Endothelial cell (in vitro differentiated cells): ENCODE measurements around the gene DRD2. TPM values are rescaled to one million over a fixed set of nuclear protein-coding genes. Genes with fewer than 3 reads are reported as not detected.

Experiments used
- DNase-seq: peaks from one replicate; pipeline ENCODE4 v3.0.0; 2021; ENCODE audit warnings: low spot score
- H3K27ac Mint-ChIP-seq: one replicate; pipeline ENCODE4 v1.8.0; 2021; ENCODE audit warnings: mixed read lengths, inconsistent platforms; ENCODE audit not compliant: unreplicated experiment
- H3K27me3 Mint-ChIP-seq: one replicate; pipeline ENCODE4 v1.8.0; 2021; ENCODE audit warnings: mild to moderate bottlenecking, moderate library complexity, mixed read lengths, inconsistent platforms; ENCODE audit not compliant: unreplicated experiment
- H3K36me3 Mint-ChIP-seq: one replicate; pipeline ENCODE4 v1.8.0; 2021; ENCODE audit warnings: mild to moderate bottlenecking, low read depth, mixed read lengths, inconsistent platforms; ENCODE audit not compliant: unreplicated experiment
- H3K4me1 Mint-ChIP-seq: one replicate; pipeline ENCODE4 v1.8.0; 2021; ENCODE audit warnings: mild to moderate bottlenecking, mixed read lengths, inconsistent platforms; ENCODE audit not compliant: unreplicated experiment
- H3K4me3 Mint-ChIP-seq: one replicate; pipeline ENCODE4 v1.8.0; 2021; ENCODE audit warnings: mild to moderate bottlenecking, mixed read lengths, inconsistent platforms; ENCODE audit not compliant: unreplicated experiment
- H3K9me3 Mint-ChIP-seq: one replicate; pipeline ENCODE4 v1.8.0; 2021; ENCODE audit warnings: mixed read lengths, inconsistent platforms; ENCODE audit not compliant: unreplicated experiment
- total RNA-seq: library from RNA; stranded (reverse); fragmentation: NEBNext Ultra II Directional; extraction: Animal tissue kit (Norgen Biotek cat#: 25700); gene quantifications from one replicate; pipeline ENCODE4 v1.2.1, GENCODE V29; 2021; ENCODE audit not compliant: unreplicated experiment
- TF ChIP-seq, protein P1 (sequence below): fragments of 200-600 bp; sonication (generic); IDR thresholded peaks from one replicate; pipeline ENCODE4 v1.5.0; 2021; ENCODE audit warnings: antibody characterized with exemption; ENCODE audit not compliant: unreplicated experiment

The DRD2 gene
- total RNA-seq, 1 donor from 2014 or later, result 1.3 TPM

DNA sequence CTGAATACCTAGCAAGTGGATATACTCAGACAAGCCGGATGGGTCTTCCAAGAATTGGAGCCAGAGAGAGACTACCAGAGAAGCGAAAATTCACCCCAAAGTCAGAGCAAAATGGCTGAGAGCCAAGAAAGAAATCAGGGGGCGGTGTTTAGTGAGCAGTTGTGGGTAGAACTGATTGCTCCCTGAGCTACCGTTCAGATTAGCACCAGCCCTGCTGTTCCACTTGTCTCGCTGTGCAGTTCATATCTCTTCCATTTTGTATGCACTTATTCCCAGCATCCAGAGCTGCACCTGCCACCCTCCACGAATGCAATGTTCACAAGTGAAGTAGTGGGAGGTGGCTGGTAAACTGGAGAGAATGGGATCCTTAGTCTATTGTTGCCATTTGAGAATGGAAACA lies 25.5 kb downstream of the DRD2 start:
- no peaks in the 10 kb centered on the region for H3K36me3 Mint-ChIP-seq
- no peak for DNase-seq
- H3K27me3 Mint-ChIP-seq, result peaks cover 4% of the 10 kb centered on the region
- H3K4me3 Mint-ChIP-seq, result no peak overlapping the region
- TF ChIP-seq, protein P1, sequence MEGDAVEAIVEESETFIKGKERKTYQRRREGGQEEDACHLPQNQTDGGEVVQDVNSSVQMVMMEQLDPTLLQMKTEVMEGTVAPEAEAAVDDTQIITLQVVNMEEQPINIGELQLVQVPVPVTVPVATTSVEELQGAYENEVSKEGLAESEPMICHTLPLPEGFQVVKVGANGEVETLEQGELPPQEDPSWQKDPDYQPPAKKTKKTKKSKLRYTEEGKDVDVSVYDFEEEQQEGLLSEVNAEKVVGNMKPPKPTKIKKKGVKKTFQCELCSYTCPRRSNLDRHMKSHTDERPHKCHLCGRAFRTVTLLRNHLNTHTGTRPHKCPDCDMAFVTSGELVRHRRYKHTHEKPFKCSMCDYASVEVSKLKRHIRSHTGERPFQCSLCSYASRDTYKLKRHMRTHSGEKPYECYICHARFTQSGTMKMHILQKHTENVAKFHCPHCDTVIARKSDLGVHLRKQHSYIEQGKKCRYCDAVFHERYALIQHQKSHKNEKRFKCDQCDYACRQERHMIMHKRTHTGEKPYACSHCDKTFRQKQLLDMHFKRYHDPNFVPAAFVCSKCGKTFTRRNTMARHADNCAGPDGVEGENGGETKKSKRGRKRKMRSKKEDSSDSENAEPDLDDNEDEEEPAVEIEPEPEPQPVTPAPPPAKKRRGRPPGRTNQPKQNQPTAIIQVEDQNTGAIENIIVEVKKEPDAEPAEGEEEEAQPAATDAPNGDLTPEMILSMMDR, result no peak
- H3K9me3 Mint-ChIP-seq, result no peaks in the 10 kb centered on the region
- no peak overlapping the region for H3K27ac Mint-ChIP-seq
- no peaks in the 10 kb centered on the region for H3K4me1 Mint-ChIP-seq

DNA sequence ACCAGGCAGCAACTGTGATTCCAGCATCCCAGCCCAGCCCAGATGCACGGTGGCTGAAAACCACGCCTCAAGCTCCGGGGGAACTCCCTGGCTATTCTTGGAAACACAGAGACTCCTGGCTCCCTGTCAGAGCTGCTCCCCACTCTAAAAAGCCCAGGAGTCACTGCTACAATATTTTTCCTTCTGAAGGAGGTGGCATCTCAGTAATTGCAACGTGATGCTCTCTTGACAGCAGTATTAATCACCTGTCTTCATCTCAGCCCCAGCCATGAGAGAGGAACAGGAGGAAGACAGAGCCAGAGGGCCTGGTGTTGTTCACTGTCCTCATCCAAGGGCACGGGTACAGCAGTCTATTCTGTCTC lies 26.9 kb downstream of the DRD2 start:
- TF ChIP-seq, protein P1, result no peak
- H3K4me1 Mint-ChIP-seq, result no peaks in the 10 kb centered on the region
- no peaks in the 10 kb centered on the region for H3K9me3 Mint-ChIP-seq
- DNase-seq, result no peak
- H3K36me3 Mint-ChIP-seq, result no peaks in the 10 kb centered on the region
- no peak overlapping the region for H3K27ac Mint-ChIP-seq
- peaks cover 4% of the 10 kb centered on the region for H3K27me3 Mint-ChIP-seq
- no peak overlapping the region for H3K4me3 Mint-ChIP-seq

DNA sequence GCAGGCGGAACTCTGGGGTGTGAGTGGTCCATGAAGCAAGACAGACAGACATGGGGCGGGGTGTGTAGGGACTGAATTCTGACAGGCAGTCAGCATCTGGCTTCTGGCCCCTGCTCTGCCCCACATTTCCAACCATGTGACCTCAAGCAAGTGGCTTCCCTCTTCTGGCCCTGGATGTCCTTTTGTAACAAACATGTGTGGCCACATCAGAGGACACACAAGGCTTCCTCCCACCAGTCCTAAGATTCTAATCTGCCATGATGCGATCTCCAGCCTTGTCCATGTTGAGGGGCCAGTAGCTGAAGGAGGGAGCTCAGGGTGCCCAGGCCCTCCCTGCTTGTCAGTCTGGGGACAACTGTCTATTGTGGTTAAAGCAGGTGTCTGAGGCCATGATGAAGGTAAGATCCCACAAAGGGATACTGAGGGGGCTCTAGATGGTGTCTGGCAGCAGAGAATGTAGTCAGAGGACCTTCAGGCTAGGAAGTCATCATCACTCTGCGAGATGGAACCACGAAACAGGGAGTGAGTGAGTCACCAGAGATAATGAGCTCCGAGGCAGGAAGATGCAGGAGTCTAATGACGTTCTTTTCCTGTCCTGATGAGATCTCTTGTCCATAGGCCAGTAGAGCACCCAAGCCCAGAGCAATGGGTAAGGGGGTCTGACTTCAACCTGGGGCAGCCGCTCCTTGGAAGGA lies 27.4 kb downstream of the DRD2 start:
- Mint-ChIP-seq H3K27me3 (peaks cover 4% of the 10 kb centered on the region), H3K9me3 (no peaks in the 10 kb centered on the region), H3K27ac (no peak overlapping the region), H3K4me1 (no peaks in the 10 kb centered on the region), H3K4me3 (no peak overlapping the region), H3K36me3 (no peaks in the 10 kb centered on the region)
- TF ChIP-seq, protein P1, result no peak
- no peak for DNase-seq

DNA sequence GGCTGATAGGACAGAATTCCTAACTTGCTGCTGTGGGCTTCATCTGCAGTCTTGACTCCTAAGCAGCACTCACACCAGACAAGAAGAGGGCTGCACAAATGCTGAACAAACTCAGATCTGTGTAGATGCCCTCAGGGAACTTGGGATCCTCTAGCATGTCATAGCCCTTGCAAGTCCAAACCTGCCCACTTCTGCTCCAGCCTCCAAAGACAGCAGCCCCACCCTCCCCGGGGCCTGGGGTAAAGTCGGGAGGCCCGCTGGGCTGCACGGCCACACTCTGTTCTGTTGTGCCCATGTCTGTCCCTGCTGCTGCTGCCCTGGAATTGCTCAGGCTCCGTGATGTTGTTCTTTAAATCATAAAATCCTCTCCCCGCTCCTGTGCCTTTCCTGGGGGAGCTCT lies 28.3 kb downstream of the DRD2 start:
- peaks cover 5% of the 10 kb centered on the region for H3K27me3 Mint-ChIP-seq
- DNase-seq, result no peak
- no peaks in the 10 kb centered on the region for H3K36me3 Mint-ChIP-seq
- no peaks in the 10 kb centered on the region for H3K9me3 Mint-ChIP-seq
- TF ChIP-seq, protein P1, result no peak
- H3K27ac Mint-ChIP-seq, result no peak overlapping the region
- no peak overlapping the region for H3K4me3 Mint-ChIP-seq
- H3K4me1 Mint-ChIP-seq, result no peaks in the 10 kb centered on the region

DNA sequence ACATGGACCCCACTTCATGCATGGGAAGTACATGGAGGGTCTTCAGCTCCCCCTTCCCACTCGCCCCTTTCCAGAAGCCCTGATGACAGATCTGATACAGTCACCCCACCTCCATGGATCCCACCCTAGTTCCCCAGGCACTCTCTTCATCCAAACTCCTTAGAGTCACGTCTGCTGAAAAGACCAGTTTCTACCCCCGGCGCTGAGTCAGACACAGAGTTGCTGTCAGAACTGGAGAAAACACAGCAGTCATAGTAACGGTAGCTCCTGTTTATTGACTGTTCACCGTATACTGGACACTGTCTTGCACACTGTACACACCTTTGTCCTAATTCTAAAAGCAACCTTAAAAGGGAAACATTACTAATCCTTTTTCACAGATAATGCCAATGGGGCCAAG lies 29.1 kb downstream of the DRD2 start:
- no peaks in the 10 kb centered on the region for H3K36me3 Mint-ChIP-seq
- TF ChIP-seq, protein P1, result no peak

More for the DNA sequence above, 29.1 kb downstream of the DRD2 start:
- Mint-ChIP-seq H3K4me1 (no peaks in the 10 kb centered on the region), H3K9me3 (no peaks in the 10 kb centered on the region), H3K27ac (no peak overlapping the region), H3K27me3 (peaks cover 6% of the 10 kb centered on the region), H3K4me3 (no peak overlapping the region)
- no peak for DNase-seq
